ENCODE results near the gene VDAC2.

GRCh38 chr10:75238182-75239095, 27.8 kb downstream of the VDAC2 start:
- no peak for TF ChIP-seq CTCF (IDR thresholded peaks at IDR 0.05)
- no peak for TF ChIP-seq EP300 (IDR thresholded peaks at IDR 0.05)
- TF ChIP-seq POLR2A (IDR thresholded peaks at IDR 0.05), result no peak
